Fibroblast of mammary gland (primary cell): ENCODE data around the gene TPSAB1.

Experiments used
- DNase-seq: peaks from one replicate; pipeline ENCODE4 v3.0.0-alpha.2; 2010; ENCODE audit warnings: low read depth
- H3K4me3 ChIP-seq: 2 replicates; pipeline ENCODE4 v1.5.1; 2011; ENCODE audit warnings: low read depth, mild to moderate bottlenecking, low read length, moderate library complexity; ENCODE audit not compliant: control insufficient read depth
- TF ChIP-seq, protein P1 (sequence below): conservative IDR thresholded peaks from 2 replicates; pipeline ENCODE4 v1.5.1; 2011; ENCODE audit warnings: low read depth, low read length, inconsistent platforms; ENCODE audit not compliant: control insufficient read depth, insufficient read depth

TPSAB1 gene

DNA sequence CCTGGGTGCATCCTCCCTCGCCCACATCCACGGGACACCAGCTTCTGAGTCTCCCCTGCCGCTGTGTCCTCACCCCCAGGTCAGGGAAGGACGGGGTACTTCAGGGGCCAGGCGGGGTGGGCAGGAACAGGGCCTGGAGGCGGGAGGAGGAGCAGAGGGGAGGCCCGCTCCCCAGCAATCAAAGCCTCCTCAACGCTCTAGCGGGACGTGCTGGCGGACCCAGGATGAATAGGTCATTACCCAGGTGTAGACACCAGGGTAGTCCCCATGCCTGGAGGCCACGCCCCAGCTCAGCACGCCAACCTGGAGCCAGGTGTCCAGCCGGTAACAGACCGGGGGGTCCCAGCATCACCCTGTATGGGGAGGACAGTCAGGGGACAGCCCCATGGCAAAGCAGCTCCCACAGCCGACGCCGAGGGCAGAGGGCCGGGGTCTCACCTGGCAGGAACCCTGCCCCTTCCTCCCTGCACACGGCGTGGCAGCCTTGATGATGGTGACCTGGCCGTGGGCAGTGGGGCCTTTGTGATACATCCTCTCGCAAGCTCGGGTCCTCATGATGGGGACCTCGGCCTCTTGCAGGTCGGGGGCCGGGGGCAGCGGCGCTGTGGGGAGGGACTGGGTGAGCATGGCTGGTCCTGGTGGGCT lies 39.6 kb downstream of the TPSAB1 start:
- no peak overlapping the region for H3K4me3 ChIP-seq
- DNase-seq = no peak
- TF ChIP-seq, protein P1, sequence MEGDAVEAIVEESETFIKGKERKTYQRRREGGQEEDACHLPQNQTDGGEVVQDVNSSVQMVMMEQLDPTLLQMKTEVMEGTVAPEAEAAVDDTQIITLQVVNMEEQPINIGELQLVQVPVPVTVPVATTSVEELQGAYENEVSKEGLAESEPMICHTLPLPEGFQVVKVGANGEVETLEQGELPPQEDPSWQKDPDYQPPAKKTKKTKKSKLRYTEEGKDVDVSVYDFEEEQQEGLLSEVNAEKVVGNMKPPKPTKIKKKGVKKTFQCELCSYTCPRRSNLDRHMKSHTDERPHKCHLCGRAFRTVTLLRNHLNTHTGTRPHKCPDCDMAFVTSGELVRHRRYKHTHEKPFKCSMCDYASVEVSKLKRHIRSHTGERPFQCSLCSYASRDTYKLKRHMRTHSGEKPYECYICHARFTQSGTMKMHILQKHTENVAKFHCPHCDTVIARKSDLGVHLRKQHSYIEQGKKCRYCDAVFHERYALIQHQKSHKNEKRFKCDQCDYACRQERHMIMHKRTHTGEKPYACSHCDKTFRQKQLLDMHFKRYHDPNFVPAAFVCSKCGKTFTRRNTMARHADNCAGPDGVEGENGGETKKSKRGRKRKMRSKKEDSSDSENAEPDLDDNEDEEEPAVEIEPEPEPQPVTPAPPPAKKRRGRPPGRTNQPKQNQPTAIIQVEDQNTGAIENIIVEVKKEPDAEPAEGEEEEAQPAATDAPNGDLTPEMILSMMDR = no peak

DNA sequence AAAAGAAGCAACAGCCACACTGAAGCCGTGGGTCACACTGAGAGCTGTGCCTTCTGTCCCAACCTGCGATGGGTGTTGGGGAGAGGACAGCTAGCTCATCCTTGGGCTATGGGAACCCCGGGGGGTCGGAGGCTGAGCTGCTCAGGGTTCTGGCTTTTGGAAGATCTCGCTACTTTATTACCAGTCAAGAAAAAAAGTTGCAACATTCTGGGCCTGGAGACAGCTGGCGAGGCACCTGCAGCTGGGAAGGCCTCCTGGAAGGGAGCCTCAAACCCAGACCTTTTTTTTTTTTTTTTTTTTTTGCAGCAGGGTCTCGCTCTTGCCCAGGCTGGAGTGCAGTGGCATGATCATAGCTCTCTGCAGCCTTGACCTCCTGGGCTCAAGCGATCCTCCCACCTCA lies 40.3 kb downstream of the TPSAB1 start:
- TF ChIP-seq, protein P1 = no peak
- no peak for DNase-seq
- H3K4me3 ChIP-seq = no peak overlapping the region

DNA sequence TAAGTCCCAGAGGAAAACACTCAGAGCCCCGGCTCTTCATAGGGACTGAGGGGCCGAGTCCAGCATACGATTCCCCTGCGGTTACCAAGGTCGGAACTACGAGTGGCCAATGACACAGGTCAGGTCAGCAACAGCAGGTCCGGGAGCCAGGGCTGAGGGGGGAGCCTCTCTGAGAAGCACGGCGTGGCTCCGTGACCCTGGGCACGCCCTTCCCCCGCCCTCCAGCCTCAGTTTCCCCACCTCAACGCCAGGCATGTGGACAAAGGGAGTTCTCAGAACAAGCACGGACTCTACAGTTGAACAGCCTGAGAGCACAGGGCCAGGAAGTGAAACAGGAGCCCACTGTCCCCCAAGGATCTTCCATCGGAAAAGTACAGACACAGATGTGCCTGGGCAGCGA lies 41.0 kb downstream of the TPSAB1 start:
- no peak overlapping the region for H3K4me3 ChIP-seq
- no peak for DNase-seq
- TF ChIP-seq, protein P1 = no peak

DNA sequence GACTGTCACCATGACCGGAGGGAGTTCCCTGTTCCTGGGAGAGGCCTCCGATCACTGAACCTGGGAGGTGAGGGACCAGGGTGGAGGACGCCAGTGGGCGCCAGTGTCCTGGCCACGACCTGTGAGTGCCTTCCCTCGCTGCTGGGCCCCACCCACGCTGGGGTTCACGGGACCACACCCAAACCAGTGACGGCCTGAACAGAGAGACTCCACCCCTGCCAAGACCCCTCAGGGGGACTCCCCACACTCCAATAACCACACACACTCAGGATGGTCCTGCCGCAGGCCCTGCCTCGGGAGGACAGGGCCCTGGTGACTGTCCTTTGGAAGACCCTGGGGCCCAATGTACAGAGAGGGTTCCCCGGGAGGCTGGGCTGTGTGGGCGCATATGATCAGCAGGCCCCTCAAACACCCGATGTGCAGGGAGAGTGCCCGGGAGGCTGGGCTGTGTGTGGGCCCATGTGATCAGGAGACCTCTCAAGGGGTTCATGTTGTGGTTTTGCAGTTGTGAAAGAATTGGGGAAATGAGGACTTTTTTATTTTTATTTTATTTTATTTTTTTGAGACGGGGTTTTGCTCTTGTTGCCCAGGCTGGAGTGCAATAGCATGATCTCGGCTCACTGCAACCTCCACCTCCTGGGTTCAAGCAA lies 41.9 kb downstream of the TPSAB1 start:
- TF ChIP-seq, protein P1 = no peak
- no peak for DNase-seq
- no peak overlapping the region for H3K4me3 ChIP-seq

DNA sequence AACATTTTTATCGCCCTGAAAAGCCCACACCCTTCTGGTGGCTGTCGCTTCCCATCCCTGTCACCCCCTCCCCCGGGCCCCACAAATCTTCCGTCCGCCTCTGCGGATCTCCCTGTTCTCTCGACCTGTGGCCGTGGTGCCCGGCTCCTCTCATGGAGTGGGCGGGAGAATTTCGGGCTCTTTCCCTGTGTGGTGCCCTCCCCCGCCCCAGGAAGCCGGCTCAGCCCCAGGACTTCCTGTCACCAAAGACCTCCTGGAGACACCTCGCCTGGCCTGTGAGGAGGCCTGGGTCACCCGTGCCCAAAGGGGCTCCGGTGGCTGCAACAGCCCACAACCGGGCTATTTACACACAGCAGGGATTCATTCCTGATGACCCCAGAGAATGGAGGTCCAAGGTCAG lies 42.8 kb downstream of the TPSAB1 start:
- TF ChIP-seq, protein P1 = no peak
- no peak for DNase-seq
- H3K4me3 ChIP-seq = no peak overlapping the region

DNA sequence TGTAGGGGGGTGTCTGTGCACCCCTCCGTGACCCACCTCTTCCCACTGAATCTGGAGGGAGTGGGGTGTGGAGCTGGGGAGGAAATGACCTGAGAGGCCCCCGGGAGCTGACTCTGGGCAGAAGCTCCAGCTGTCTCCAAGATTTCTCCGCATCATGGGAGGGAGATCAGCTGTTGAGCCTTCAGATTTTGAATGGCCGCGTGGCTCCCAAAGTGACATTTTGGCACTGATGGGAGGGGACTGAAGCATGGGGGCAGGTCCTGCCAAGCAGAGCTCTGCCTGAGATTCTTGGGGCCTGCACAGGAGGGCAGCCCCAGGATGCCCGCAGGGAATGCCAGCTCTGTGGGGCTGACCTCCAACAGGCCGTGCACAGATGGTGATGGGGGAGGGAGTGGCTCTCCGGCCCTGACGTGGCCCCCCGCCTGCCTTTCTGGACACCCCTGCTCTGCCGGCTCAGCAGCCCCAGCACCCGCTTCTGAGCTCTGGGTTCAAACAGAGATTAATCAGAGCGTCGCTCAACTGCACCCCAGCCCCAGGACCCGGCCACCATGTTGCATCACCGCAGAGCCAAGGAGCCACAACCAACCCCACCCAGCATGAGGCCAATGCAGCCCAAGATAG lies 43.6 kb downstream of the TPSAB1 start:
- TF ChIP-seq, protein P1 = no peak
- no peak for DNase-seq
- no peak overlapping the region for H3K4me3 ChIP-seq
